ENCODE results near the gene KRT3. TPM values are rescaled to one million over a fixed set of nuclear protein-coding genes. Genes with fewer than 3 reads are reported as not detected.

KRT3 gene
- total RNA-seq, 2 donors from 2014 or later, result not detected

DNA sequence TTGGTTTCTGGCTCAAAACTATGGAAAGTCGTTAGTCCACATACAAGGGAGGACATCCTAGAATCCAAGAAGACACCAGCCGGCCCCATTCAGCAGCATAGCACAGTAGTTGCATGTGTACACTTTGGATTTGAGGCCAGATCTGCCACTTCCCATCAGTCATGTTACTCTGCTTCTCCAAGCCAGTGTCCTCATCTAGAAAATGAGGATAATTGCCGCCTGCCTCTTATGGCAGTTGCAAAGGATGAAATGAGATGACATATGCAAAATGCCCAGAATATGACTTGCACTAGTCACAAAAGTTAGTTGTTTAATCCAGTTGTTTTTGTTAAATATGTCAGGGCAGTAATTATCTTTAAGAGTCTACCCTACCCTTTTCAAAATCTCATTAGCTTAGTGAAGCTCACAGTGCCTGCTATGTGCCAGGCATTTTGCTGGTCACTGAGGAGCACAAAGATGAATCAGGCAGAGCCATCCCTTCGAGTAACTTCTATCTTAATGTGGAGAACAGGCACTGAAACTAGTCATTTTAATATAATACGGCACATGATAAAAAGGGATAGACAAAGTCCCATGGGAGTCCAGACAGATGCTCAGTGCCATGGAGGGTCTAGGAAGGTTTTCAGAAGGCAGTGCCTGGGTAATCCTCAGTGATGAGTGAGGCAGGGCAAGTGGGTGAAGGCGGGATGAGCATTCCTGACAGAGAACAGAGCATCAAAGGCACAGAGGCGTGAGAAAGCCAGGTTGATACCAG, 12.2 kb downstream of the KRT3 start:
- DNase-seq (no peak), ATAC-seq (replicated peaks in 1 of 2) (no peak)
- Mint-ChIP-seq H3K9me3 (no peaks in the 10 kb centered on the region), H3K4me1 (ENCODE audit: low read depth) (no peaks in the 10 kb centered on the region), H3K27ac (no peak overlapping the region), H3K4me3 (no peak overlapping the region), H3K27me3 (ENCODE audit: low read depth) (peaks cover 4% of the 10 kb centered on the region), H3K36me3 (ENCODE audit: insufficient read depth in 2 of 2) (no peaks in the 10 kb centered on the region)

DNA sequence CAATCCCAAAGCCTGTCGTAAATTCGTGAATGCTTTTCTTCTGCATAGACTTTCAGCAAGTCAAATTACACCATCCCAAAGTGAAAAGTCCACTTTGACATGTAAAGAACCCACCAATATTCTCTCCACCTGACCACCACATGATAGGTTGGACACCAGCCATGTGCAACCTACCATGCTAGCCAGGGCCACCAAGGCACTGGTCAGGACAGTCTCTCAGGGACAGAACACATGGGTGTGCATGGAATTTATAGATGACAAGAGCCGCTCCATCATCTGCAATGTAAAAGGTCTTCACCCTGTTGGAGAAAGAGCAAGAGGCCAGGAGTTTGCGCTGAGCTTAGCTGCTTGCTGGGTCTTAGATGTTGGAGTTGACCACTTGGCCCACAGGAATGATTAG, 13.4 kb downstream of the KRT3 start:
- Mint-ChIP-seq H3K27me3 (ENCODE audit: low read depth) (peaks cover 7% of the 10 kb centered on the region), H3K4me3 (no peak overlapping the region), H3K4me1 (ENCODE audit: low read depth) (no peaks in the 10 kb centered on the region), H3K36me3 (ENCODE audit: insufficient read depth in 2 of 2) (no peaks in the 10 kb centered on the region), H3K9me3 (no peaks in the 10 kb centered on the region), H3K27ac (no peak overlapping the region)
- ATAC-seq (replicated peaks in 1 of 2) (no peak), DNase-seq (no peak)

DNA sequence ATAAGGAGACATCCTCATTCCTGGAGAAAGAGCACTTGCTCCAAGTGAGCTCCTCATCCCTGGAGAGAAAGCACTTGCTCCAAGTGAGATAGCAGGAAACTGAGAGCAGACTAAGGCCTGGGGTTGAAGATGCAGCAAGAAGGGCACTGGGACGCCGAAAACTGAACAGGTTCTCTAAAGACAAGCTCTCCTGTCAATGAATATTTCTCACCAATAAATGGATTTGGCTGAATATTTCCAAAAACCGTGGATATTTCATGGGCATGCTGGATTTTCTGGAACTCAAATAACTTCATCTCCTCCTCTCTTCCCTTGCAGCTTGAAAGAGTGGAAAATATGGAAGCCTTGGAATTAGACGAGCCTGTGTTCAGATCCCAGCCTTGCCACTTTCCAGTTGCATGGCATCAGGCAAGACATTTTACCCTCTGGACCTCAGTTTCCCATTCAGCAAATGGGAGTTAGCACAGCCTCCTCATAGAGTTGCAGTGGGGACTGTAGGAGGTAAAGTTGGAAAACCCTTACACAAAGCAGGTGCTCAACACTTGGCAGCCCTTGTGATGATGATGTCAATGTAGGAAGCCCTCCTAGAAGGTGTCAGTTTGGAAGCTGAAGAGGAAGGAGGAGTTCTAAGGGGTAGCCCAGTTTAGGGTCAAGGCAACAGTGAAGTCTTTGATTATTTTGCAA, 14.4 kb downstream of the KRT3 start:
- H3K4me1 Mint-ChIP-seq (ENCODE audit: low read depth), result no peaks in the 10 kb centered on the region
- H3K9me3 Mint-ChIP-seq, result no peaks in the 10 kb centered on the region
- no peaks in the 10 kb centered on the region for H3K36me3 Mint-ChIP-seq (ENCODE audit: insufficient read depth in 2 of 2)
- H3K27me3 Mint-ChIP-seq (ENCODE audit: low read depth), result peaks cover 7% of the 10 kb centered on the region
- ATAC-seq (replicated peaks in 1 of 2), result no peak
- no peak overlapping the region for H3K27ac Mint-ChIP-seq
- no peak for DNase-seq
- no peak overlapping the region for H3K4me3 Mint-ChIP-seq

DNA sequence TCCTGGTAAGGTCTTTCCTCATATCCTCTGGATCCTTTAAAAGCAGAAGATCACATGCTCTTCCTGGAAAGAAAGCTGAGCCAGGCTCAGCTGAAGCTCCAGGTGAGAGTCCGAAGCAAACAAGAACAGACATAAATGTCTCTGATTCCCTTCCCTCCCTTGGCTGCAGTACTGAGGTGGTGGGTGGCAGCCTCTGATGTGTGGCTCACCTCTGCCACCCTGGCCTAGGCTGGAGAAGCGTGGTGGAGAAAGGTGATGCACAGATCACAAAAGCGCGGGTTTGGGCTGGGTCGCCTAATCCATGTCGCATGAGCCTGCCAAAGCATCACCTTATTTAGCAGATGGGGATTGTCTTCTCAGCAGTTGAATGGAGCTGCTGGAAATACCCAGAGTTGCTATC, 16.0 kb downstream of the KRT3 start:
- Mint-ChIP-seq H3K4me3 (no peak overlapping the region), H3K27me3 (ENCODE audit: low read depth) (peaks cover 7% of the 10 kb centered on the region), H3K36me3 (ENCODE audit: insufficient read depth in 2 of 2) (no peaks in the 10 kb centered on the region), H3K27ac (no peak overlapping the region), H3K9me3 (no peaks in the 10 kb centered on the region), H3K4me1 (ENCODE audit: low read depth) (no peaks in the 10 kb centered on the region)
- ATAC-seq (replicated peaks in 1 of 2) (no peak), DNase-seq (no peak)

DNA sequence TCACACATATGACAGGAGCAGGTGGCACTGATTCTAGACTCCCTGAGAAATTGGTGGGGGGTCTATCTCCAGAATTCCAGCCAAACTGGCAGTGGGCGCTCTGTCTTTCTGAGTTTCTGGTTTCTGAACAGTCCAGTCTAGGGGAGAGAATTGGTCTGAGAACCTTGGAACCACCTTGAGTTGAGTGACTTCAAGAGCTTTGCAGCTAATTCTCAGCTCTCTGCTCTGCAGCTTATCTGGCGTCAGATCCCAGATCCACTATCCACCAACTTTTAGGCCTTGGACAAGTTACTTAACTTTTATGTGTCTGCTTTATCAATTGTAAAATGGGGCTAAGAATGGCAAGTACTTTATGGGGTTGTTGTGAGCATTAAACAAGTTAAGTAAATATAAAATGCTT, 17.1 kb downstream of the KRT3 start:
- Mint-ChIP-seq H3K27me3 (ENCODE audit: low read depth) (peaks cover 7% of the 10 kb centered on the region), H3K4me1 (ENCODE audit: low read depth) (no peaks in the 10 kb centered on the region), H3K4me3 (no peak overlapping the region), H3K9me3 (no peaks in the 10 kb centered on the region), H3K27ac (no peak overlapping the region), H3K36me3 (ENCODE audit: insufficient read depth in 2 of 2) (no peaks in the 10 kb centered on the region)
- DNase-seq (no peak), ATAC-seq (replicated peaks in 1 of 2) (no peak)

DNA sequence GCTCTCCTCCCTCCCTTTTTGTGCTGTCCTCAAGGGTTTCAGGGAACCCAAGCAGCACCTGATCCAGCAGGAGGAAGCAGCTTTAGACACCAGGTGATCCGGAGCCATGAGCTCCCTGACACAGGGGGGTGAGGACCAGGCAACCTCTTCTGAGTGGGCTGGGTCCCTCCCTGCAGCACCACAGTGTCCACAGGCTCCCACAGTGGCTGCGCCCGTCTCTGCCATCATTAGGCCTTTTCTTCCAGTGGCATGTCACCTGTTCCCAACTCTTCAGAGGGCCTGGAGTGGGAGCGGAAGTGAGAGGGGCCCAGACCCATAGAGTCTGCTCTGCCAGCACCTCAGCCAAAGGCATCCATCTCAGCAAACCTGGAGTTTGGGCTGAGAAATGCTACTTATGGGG, 18.4 kb downstream of the KRT3 start:
- Mint-ChIP-seq H3K27ac (no peak overlapping the region), H3K4me1 (ENCODE audit: low read depth) (no peaks in the 10 kb centered on the region), H3K27me3 (ENCODE audit: low read depth) (peaks cover 7% of the 10 kb centered on the region), H3K9me3 (no peaks in the 10 kb centered on the region), H3K4me3 (no peak overlapping the region), H3K36me3 (ENCODE audit: insufficient read depth in 2 of 2) (no peaks in the 10 kb centered on the region)
- no peak for ATAC-seq (replicated peaks in 1 of 2)
- DNase-seq, result no peak

DNA sequence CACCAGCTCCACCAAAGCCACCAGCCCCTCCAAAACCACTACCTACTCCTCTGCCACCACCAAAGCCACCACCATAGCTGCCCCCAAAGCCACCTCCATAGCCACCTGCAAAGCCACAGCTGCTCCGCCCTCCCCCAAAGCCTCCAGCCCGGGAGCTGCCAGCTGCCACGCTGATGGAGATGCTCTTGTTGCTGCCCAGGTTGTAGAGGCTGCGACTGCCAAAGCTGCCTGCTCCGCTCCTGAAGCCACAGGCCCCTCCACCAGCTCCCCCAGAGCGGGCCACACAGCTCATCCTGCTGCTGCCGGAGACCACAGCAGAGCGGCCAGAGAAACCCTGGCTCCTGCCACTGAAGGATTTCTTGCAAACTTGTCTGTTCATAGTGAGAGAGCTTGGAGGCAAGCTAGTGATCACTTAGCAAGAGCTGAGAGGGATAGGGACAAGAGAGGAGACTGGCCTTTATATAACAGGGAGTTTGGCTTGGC, 19.0 kb downstream of the KRT3 start, which contains the start of gene KRT76:
KRT76 (minus strand) TSS at position 433 of the 483 bp plus-strand sequence; CDS start at position 379, 54 bp downstream.
- no peaks in the 10 kb centered on the region for H3K4me1 Mint-ChIP-seq (ENCODE audit: low read depth)
- H3K27me3 Mint-ChIP-seq (ENCODE audit: low read depth), result peaks cover 7% of the 10 kb centered on the region
- no peak within 1 kb of the TSS for H3K27ac Mint-ChIP-seq
- H3K9me3 Mint-ChIP-seq, result no peaks in the 10 kb centered on the region
- no peak within 1 kb of the TSS for H3K4me3 Mint-ChIP-seq
- ATAC-seq (replicated peaks in 1 of 2), result no peak
- no peak for DNase-seq
- no peaks in the 10 kb centered on the region for H3K36me3 Mint-ChIP-seq (ENCODE audit: insufficient read depth in 2 of 2)

DNA sequence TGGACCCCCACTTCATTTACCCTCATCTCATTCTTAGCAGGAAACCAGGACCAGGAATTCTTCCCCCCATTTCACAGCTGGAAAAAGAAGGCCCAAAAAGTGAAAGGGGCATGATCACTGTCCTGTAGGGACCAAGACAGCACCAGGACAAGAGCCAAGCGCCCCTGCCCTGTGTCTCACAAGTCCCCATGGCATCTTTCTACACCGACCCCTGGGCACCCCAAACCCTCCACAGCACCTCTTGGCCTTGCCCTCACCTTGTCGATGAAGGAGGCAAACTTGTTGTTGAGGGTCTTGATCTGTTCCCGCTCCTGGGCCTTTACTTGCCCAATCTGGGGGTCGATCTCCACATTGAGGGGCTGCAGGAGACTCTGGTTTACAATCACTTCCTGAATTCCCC, 19.5 kb downstream of the KRT3 start:
- no peaks in the 10 kb centered on the region for H3K4me1 Mint-ChIP-seq (ENCODE audit: low read depth)
- no peak for DNase-seq
- H3K4me3 Mint-ChIP-seq, result no peak overlapping the region
- H3K27me3 Mint-ChIP-seq (ENCODE audit: low read depth), result peaks cover 7% of the 10 kb centered on the region
- no peaks in the 10 kb centered on the region for H3K36me3 Mint-ChIP-seq (ENCODE audit: insufficient read depth in 2 of 2)
- no peaks in the 10 kb centered on the region for H3K9me3 Mint-ChIP-seq
- ATAC-seq (replicated peaks in 1 of 2), result no peak
- no peak overlapping the region for H3K27ac Mint-ChIP-seq

DNA sequence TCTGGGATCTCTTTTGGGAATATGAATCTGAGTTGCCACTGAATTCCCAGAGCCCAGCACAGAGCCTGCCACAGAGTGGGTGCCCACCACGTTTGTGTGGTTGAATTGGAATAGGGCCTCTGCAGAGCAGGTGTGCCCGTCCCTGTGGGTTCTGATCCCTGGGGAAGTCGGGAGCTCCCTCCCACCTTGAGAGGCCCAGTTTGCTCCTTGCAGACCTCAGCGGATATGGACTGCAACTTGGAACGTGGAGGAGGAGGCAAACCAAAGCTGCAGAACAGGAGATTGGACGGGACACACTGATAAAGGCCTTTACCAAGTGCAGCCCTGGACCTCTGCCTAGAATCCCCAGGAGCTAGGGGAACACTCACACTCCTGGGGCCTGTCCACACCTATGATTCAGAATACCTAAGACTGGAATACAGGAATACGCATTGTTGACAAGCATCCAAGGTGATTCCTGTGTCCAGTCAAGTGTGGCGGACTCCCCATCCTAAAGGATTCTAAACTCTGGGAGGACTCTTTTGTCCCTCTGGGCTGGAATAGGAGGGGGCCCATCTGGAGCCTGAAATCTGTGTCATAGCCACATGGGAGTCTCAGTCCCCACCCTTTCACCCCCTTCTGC, 21.2 kb downstream of the KRT3 start:
- Mint-ChIP-seq H3K27ac (no peak overlapping the region), H3K36me3 (ENCODE audit: insufficient read depth in 2 of 2) (no peaks in the 10 kb centered on the region), H3K27me3 (ENCODE audit: low read depth) (peaks cover 7% of the 10 kb centered on the region), H3K4me3 (no peak overlapping the region), H3K9me3 (peaks cover 0 to 3% of the 10 kb centered on the region in 2 donors), H3K4me1 (ENCODE audit: low read depth) (no peaks in the 10 kb centered on the region)
- ATAC-seq (replicated peaks in 1 of 2) (no peak), DNase-seq (no peak)

DNA sequence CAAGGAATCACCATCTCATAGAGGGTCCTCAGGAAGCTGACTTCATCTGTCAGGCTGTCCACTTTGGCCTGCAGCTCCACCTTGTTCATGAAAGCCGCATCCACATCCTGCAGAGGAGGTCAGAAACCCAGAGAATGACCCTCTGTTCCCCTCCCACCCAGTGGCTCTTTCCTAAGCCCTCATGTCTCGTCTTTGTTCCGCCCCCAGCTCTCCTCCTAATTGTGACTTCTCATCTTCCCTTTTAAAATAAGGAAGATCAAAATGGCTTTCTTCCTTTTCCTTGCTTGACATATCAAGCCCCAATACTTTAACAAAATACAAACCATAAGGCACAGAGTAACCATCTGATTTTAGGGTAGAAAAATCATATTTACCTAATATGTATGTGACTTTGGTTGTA, 23.1 kb downstream of the KRT3 start:
- DNase-seq (no peak), ATAC-seq (replicated peaks in 1 of 2) (no peak)

DNA sequence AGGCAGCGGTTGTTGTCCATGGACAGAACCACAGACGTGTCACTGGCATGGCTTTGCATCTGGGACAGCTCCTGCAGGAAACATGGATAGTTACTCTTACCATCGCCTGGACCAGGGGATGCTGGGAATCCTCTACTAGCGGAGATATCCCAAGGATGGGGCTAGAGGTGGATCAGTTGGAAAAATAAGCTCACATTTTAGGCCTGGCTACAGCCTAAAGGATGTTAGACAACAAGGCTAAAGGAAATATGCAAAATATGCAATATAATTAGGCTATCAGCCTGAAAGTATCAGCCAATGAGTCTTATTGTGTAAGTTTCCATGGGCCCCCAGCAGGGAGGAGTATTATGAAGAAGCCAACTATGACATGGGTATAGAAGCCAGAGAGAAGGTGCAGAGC, 23.7 kb downstream of the KRT3 start:
- ATAC-seq (replicated peaks in 1 of 2) (no peak), DNase-seq (no peak)
- Mint-ChIP-seq H3K27me3 (ENCODE audit: low read depth) (no peaks in the 10 kb centered on the region), H3K4me1 (ENCODE audit: low read depth) (no peaks in the 10 kb centered on the region), H3K36me3 (ENCODE audit: insufficient read depth in 2 of 2) (no peaks in the 10 kb centered on the region), H3K27ac (no peak overlapping the region), H3K4me3 (no peak overlapping the region), H3K9me3 (peaks cover 0 to 3% of the 10 kb centered on the region in 2 donors)

More for the DNA sequence above, 23.1 kb downstream of the KRT3 start:
- Mint-ChIP-seq H3K27me3 (ENCODE audit: low read depth) (peaks cover under 1% of the 10 kb centered on the region), H3K4me3 (no peak overlapping the region), H3K27ac (no peak overlapping the region), H3K36me3 (ENCODE audit: insufficient read depth in 2 of 2) (no peaks in the 10 kb centered on the region), H3K9me3 (peaks cover 0 to 3% of the 10 kb centered on the region in 2 donors), H3K4me1 (ENCODE audit: low read depth) (no peaks in the 10 kb centered on the region)

DNA sequence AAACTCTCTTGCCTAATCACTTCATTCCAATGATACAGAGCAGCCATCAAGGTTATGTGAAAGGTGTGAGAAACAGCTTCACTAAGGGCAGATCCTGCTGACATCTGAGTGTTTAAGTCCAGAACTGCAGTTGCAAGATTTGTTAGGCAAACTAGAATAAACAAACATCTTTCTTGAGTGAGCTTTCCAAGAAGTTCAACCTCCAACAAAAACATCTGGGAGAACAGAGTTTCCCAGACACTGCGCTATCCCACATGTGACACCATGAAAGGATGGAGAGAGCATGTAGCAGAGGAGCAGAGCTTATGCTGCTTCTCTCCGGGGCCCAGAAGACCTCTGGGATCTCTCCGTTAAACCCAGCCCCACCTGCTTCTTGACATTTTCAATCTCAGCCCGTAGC, 24.4 kb downstream of the KRT3 start:
- H3K36me3 Mint-ChIP-seq (ENCODE audit: insufficient read depth in 2 of 2), result no peaks in the 10 kb centered on the region
- H3K4me3 Mint-ChIP-seq, result no peak overlapping the region
- no peak overlapping the region for H3K27ac Mint-ChIP-seq
- no peak for ATAC-seq (replicated peaks in 1 of 2)
- H3K9me3 Mint-ChIP-seq, result peaks cover 0 to 3% of the 10 kb centered on the region in 2 donors
- no peak for DNase-seq
- no peaks in the 10 kb centered on the region for H3K27me3 Mint-ChIP-seq (ENCODE audit: low read depth)
- no peaks in the 10 kb centered on the region for H3K4me1 Mint-ChIP-seq (ENCODE audit: low read depth)

DNA sequence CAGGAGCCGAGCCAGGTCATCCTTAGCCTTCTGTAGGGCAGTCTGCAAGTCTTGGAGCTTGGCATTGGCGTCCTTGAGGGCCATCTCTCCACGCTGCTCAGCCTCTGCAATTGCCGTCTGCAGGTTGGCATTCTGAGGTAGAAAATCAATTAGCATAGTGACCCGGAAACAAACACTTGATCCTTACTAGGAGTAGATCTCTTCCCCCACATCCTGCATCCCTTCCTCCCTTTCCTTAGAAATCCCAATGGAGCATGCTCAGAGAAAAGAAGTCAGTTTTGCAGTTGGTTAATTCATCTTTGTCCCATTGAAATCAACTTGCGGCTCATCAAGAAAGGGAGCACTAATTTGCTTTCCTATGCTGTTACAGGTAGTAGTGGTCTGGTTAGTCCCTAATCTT, 24.8 kb downstream of the KRT3 start:
- H3K36me3 Mint-ChIP-seq (ENCODE audit: insufficient read depth in 2 of 2), result no peaks in the 10 kb centered on the region
- peaks cover 0 to 3% of the 10 kb centered on the region in 2 donors for H3K9me3 Mint-ChIP-seq
- ATAC-seq (replicated peaks in 1 of 2) (no peak), DNase-seq (no peak)
- H3K4me3 Mint-ChIP-seq, result no peak overlapping the region
- no peaks in the 10 kb centered on the region for H3K27me3 Mint-ChIP-seq (ENCODE audit: low read depth)
- no peak overlapping the region for H3K27ac Mint-ChIP-seq
- no peaks in the 10 kb centered on the region for H3K4me1 Mint-ChIP-seq (ENCODE audit: low read depth)
